ENCODE measurements around the gene C1orf53.

C1orf53 gene

DNA sequence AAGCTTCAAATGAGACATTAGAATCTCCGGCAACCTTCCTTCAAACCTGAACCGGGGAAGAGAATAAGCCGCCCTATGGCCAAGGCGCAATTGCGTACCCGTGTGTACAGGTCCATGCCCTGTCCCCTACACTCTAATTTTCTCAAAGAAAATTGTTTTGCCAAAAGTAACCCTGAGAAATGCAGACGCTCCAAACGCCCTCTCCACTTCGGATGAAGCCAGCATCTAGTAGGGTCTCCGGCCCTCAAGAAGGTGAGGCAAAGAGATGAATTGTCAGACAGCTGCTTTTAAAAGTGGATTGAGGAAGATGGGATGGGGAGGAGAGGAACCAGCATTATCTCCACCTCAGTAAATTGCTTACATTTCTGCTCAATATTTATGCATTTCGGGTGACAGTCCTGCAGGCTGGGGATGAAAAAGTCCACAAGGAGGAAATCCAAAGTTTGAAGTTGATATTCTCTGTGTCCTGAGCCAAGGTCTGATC lies 14.1 kb downstream of the C1orf53 start:
- TF ChIP-seq POLR2AphosphoS5 (IDR thresholded peaks at IDR 0.05; ENCODE audit: low read depth, low read length) (no peak), FOXP2 (optimal IDR thresholded peaks at IDR 0.05; ENCODE audit: borderline replicate concordance, extremely low read depth, extremely low read length, insufficient read depth) (no peak), TAF1 (IDR thresholded peaks at IDR 0.05; ENCODE audit: borderline replicate concordance, insufficient read depth, low read length) (no peak), REST (IDR thresholded peaks at IDR 0.05; ENCODE audit: insufficient read depth in 1 of 2, low read depth in 2 of 2, low read length in 2 of 2) (no peak), SIN3A (IDR thresholded peaks at IDR 0.05; ENCODE audit: borderline replicate concordance, insufficient read depth, low read length) (no peak)

DNA sequence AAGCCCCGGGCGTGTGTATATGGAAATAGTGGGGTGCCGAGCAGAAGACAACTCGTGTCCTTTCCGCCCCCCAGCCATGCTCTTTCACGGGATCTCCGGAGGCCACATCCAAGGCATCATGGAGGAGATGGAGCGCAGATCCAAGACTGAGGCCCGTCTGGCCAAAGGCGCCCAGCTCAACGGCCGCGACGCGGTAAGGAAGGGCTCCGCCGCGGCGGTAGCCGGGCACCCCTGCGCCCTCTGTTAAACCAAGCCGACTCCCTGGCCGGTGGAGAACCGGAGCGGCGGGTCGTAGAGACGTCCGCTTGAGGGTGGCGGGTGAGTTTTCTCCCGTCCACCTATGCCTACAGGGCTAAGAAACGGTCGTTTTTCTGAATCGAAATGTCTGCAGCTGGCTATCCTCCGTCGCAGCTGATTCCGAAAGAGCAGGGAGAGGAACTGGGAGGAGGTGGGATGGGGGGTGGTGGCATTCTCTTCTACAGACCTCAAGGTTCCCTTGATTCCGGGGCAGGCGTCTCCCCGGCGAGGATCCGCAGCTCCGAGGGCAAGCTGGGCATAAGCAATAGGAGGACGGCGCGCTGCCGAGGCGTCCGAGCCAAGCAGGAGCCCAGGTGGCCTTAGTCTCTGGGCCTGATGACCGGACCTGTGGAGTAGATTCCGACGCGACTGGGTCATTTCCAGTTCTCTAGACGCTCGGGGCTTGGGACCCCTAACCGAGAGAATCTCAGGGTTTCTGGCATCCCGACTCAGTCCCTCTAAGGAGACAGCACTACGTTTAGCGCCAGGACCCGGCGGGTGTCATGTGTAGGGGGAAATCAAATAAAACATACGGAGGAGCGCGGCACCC lies 15.6 kb downstream of the C1orf53 start:
- no peak for TF ChIP-seq REST (IDR thresholded peaks at IDR 0.05; ENCODE audit: insufficient read depth in 1 of 2, low read depth in 2 of 2, low read length in 2 of 2)
- TF ChIP-seq TAF1 (IDR thresholded peaks at IDR 0.05; ENCODE audit: borderline replicate concordance, insufficient read depth, low read length), result no peak

GRCh38 chr1:197918807-197919345 lies 16.4 kb downstream of the C1orf53 start:
- TF ChIP-seq REST (IDR thresholded peaks at IDR 0.05; ENCODE audit: insufficient read depth in 1 of 2, low read depth in 2 of 2, low read length in 2 of 2), result no peak
- TF ChIP-seq TAF1 (IDR thresholded peaks at IDR 0.05; ENCODE audit: borderline replicate concordance, insufficient read depth, low read length), result no peak
- TF ChIP-seq POLR2AphosphoS5 (IDR thresholded peaks at IDR 0.05; ENCODE audit: low read depth, low read length), result no peak
- no peak for TF ChIP-seq SIN3A (IDR thresholded peaks at IDR 0.05; ENCODE audit: borderline replicate concordance, insufficient read depth, low read length)
- TF ChIP-seq FOXP2 (optimal IDR thresholded peaks at IDR 0.05; ENCODE audit: borderline replicate concordance, extremely low read depth, extremely low read length, insufficient read depth), result no peak

- TF ChIP-seq SIN3A (IDR thresholded peaks at IDR 0.05; ENCODE audit: borderline replicate concordance, insufficient read depth, low read length) (no peak), TAF1 (IDR thresholded peaks at IDR 0.05; ENCODE audit: borderline replicate concordance, insufficient read depth, low read length) (no peak), REST (IDR thresholded peaks at IDR 0.05; ENCODE audit: insufficient read depth in 1 of 2, low read depth in 2 of 2, low read length in 2 of 2) (no peak), FOXP2 (optimal IDR thresholded peaks at IDR 0.05; ENCODE audit: borderline replicate concordance, extremely low read depth, extremely low read length, insufficient read depth) (no peak), POLR2AphosphoS5 (IDR thresholded peaks at IDR 0.05; ENCODE audit: low read depth, low read length) (no peak)
Observed at GRCh38 chr1:197919346-197920066, 17.1 kb downstream of the C1orf53 start.
